Testis (tissue), 2 donors: ENCODE data around the gene CLPSL1.

Experiments used
- CTCF ChIP-seq, 3 experiments: fragments of 450-650 bp in 2 of 3; fragments of 200-600 bp in 1 of 3; sonication (generic) in 1 of 3; IDR thresholded peaks; one replicate each; pipeline ENCODE4 v1.5.1; 2016 to 2019; ENCODE audit warnings: antibody characterized with exemption in 3 of 3, mild to moderate bottlenecking in 2 of 3, moderate library complexity in 1 of 3
- POLR2A ChIP-seq: fragments of 450-650 bp; IDR thresholded peaks from one replicate; pipeline ENCODE4 v1.6.1; 2017; ENCODE audit warnings: antibody characterized with exemption, mild to moderate bottlenecking, moderate library complexity

DNA sequence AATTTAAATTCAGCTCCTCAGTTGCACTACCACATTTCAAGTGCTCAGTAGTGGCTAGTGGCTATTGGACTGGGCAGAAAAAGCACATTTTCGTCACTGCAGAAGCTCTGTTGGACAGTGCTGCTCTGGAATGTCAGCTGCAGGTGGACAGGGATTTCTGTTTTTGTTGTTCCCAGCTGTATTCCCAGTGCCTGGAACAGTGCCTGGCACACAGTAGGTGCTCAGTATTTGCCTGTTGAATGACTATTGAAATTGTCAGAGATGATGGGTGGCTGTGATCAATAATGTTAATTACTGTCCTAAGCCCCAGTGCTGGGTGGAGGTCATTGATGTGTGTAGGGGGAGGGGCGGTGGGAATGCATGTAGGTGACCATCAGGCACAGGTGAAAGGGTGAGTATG is 5.5 kb downstream of the CLPSL1 start:
- TF ChIP-seq CTCF (IDR thresholded peaks at IDR 0.05) = no peak
- TF ChIP-seq POLR2A = no peak
